ENCODE results near the gene CARD11. TPM values are rescaled to one million over a fixed set of nuclear protein-coding genes. Genes with fewer than 3 reads are reported as not detected.
A peak's percentile ranks its signal among the peaks of the same experiment; 100 is the strongest.

Gene CARD11
- total and polyA plus RNA-seq, 2 donors (not counting 1 experiment from before 2014, with no cell fraction given) = 129 to 135 TPM

DNA sequence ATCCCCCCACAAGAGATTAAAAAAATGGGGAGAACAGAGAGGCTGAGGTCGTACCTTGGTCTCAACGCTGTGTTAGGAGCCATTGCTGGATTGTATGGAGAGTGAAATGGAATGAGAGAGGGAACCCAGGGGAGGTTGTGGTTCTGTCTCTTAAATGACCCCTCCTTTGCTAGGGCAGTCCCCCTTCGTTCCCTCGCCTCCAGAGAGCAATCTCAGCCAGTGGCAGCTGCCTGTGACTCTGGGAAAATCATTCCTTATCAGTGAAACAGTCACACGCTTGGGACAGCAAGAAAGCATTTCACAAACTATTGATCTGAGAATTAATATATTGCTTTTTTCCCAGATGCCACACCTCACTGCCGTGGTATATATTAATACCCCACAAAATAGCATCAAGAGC is 12.0 kb upstream of the CARD11 start:
- TF ChIP-seq EZH2 (IDR thresholded peaks at IDR 0.05; ENCODE audit: borderline replicate concordance, insufficient read depth, low read depth, low read length, poor library complexity, severe bottlenecking) = no peak
- TF ChIP-seq, protein P1, sequence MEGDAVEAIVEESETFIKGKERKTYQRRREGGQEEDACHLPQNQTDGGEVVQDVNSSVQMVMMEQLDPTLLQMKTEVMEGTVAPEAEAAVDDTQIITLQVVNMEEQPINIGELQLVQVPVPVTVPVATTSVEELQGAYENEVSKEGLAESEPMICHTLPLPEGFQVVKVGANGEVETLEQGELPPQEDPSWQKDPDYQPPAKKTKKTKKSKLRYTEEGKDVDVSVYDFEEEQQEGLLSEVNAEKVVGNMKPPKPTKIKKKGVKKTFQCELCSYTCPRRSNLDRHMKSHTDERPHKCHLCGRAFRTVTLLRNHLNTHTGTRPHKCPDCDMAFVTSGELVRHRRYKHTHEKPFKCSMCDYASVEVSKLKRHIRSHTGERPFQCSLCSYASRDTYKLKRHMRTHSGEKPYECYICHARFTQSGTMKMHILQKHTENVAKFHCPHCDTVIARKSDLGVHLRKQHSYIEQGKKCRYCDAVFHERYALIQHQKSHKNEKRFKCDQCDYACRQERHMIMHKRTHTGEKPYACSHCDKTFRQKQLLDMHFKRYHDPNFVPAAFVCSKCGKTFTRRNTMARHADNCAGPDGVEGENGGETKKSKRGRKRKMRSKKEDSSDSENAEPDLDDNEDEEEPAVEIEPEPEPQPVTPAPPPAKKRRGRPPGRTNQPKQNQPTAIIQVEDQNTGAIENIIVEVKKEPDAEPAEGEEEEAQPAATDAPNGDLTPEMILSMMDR (IDR thresholded peaks at IDR 0.05) = no peak
- Histone ChIP-seq H4K20me1 (ENCODE audit: control insufficient read depth, insufficient read depth, low read length, poor library complexity, severe bottlenecking) (no peaks in the 10 kb centered on the region), H3K4me3 (ENCODE audit: control extremely low read depth in 1 of 5, extremely low read depth in 1 of 5, insufficient read depth in 1 of 5, low read depth in 2 of 5, low read length in 4 of 5) (no peak overlapping the region), H3K9ac (ENCODE audit: low read length) (no peak overlapping the region), H3K27me3 (replicated peaks in 1 of 4; ENCODE audit: control extremely low read depth in 1 of 4, control insufficient read depth in 3 of 4, insufficient read depth in 4 of 4, low read length in 3 of 4) (no peaks in the 10 kb centered on the region), H3K9me3 (ENCODE audit: control extremely low read depth in 1 of 3, control insufficient read depth in 2 of 3, insufficient read depth in 1 of 3, low read length in 2 of 3) (peaks cover 2 to 17% (median 4%) of the 10 kb centered on the region in 3 donors), H3K4me2 (replicated peaks; ENCODE audit: low read depth, low read length, poor library complexity, severe bottlenecking) (no peak overlapping the region), H3K79me2 (ENCODE audit: control insufficient read depth, insufficient read depth, low read length) (no peaks in the 10 kb centered on the region), H3K36me3 (replicated peaks in 1 of 2; ENCODE audit: control extremely low read depth in 1 of 2, control insufficient read depth in 1 of 2, extremely low read depth in 1 of 2, insufficient read depth in 2 of 2, low read length in 1 of 2) (no peaks in the 10 kb centered on the region), H3K4me1 (ENCODE audit: control insufficient read depth in 2 of 2, insufficient read depth in 2 of 2, low read length in 2 of 2) (no peaks in the 10 kb centered on the region), H2AFZ (ENCODE audit: insufficient read depth, low read depth, low read length, poor library complexity, severe bottlenecking) (no peak overlapping the region), H3K27ac (ENCODE audit: low read length in 2 of 2) (no peak overlapping the region)
- 100% methylated on average over 4 of the region's 6 CpGs for WGBS (ENCODE audit: insufficient coverage)
- no peaks in the 10 kb centered on the region for H3K4me1 Mint-ChIP-seq
- intact Hi-C loops (cut with micrococcal nuclease) = no loop called here
- H3K27me3 Mint-ChIP-seq = peaks cover 6% of the 10 kb centered on the region
- H3K9me3 Mint-ChIP-seq (ENCODE audit: insufficient read depth) = peaks cover 4% of the 10 kb centered on the region
- ATAC-seq (ENCODE audit: low read depth) = no peak
- DNase-seq = no peak
- no peak overlapping the region for H3K4me3 Mint-ChIP-seq
- no peak overlapping the region for H3K27ac Mint-ChIP-seq
- ChIA-PET CTCF (interaction anchor here (1.5 kb wide), 2 partner anchors 9 to 10 kb away, joined by 3 to 5 read pairs; no protein-coding TSS in a partner anchor), POLR2A (no interaction called here)

DNA sequence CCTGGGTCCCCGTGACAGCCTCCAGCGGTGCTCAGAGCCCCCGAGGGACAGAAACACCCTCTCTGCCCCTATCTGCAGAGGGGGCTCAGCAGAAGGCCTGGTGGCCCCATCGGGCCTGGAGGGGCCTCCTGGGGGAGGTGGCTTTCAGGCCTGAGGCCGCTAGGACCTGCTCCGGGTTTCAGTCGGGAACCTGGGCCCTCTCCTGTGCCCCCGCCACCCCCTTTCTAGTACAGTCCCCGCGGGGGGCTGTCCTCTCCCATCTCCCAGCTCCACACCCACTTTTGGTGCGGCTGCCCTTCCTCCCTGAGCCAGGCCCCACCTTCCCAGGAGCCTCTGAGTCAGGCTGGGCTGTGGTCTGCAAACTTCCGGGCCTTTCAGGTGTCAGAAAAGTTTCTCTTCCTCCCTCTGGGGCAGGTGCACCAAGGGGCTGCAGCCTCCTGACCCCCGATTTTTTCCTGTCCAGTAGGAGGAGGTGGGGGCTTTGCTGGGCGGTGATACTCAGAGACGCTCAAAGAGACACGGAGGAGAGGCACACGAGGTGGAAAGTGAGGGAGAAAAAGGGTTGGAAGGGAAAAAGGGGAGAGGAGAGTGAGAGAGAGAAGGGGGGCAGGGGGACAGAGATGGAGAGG is 692 bp downstream of the CARD11 start:
- H2AFZ ChIP-seq (ENCODE audit: insufficient read depth, low read depth, low read length, poor library complexity, severe bottlenecking) = peak overlapping the region; percentile 79
- peaks cover 48 to 56% of the 10 kb centered on the region in 2 donors for H3K4me1 ChIP-seq (ENCODE audit: control insufficient read depth in 2 of 2, insufficient read depth in 2 of 2, low read length in 2 of 2)
- H3K27me3 Mint-ChIP-seq = no peaks in the 10 kb centered on the region
- peak overlapping the region; percentile 94 for H3K27ac Mint-ChIP-seq
- H3K36me3 ChIP-seq (replicated peaks in 1 of 2; ENCODE audit: control extremely low read depth in 1 of 2, control insufficient read depth in 1 of 2, extremely low read depth in 1 of 2, insufficient read depth in 2 of 2, low read length in 1 of 2) = peaks cover 0 to 15% of the 10 kb centered on the region in 2 experiments
- H3K4me3 Mint-ChIP-seq = peak overlapping the region; percentile 96
- ChIA-PET POLR2A (interaction anchor here (0.7 to 1.2 kb wide), 2 partner anchors 50 to 83 kb away, joined by 3 to 8 read pairs; no protein-coding TSS in a partner anchor), CTCF (interaction anchor here (1.5 to 2.6 kb wide), 2 partner anchors 24 to 86 kb away, joined by 3 to 11 read pairs; no protein-coding TSS in a partner anchor)
- H3K4me2 ChIP-seq (replicated peaks; ENCODE audit: low read depth, low read length, poor library complexity, severe bottlenecking) = peak overlapping the region; percentile 90
- peak overlapping the region; percentile 30 to 90 (median 74) for H3K4me3 ChIP-seq (ENCODE audit: control extremely low read depth in 1 of 5, extremely low read depth in 1 of 5, insufficient read depth in 1 of 5, low read depth in 2 of 5, low read length in 4 of 5)
- DNase-seq (peak; percentile 82), ATAC-seq (ENCODE audit: low read depth) (peak; percentile 69)
- intact Hi-C loops (cut with micrococcal nuclease) = loop anchor here (1.0 to 5.0 kb wide), 6 partner anchors 26 to 259 kb away; partner anchors contain the start of genes GNA12 and SDK1
- peaks cover 0 to 5% (median 0%) of the 10 kb centered on the region in 3 donors for H3K9me3 ChIP-seq (ENCODE audit: control extremely low read depth in 1 of 3, control insufficient read depth in 2 of 3, insufficient read depth in 1 of 3, low read length in 2 of 3)
- TF ChIP-seq, protein P1 (IDR thresholded peaks at IDR 0.05) = no peak
- no peak for TF ChIP-seq EZH2 (IDR thresholded peaks at IDR 0.05; ENCODE audit: borderline replicate concordance, insufficient read depth, low read depth, low read length, poor library complexity, severe bottlenecking)
- peaks cover 55% of the 10 kb centered on the region for H3K4me1 Mint-ChIP-seq
- no peaks in the 10 kb centered on the region for H3K9me3 Mint-ChIP-seq (ENCODE audit: insufficient read depth)
- H3K9ac ChIP-seq (ENCODE audit: low read length) = peak overlapping the region; percentile 92
- H4K20me1 ChIP-seq (ENCODE audit: control insufficient read depth, insufficient read depth, low read length, poor library complexity, severe bottlenecking) = peaks cover 51% of the 10 kb centered on the region
- H3K79me2 ChIP-seq (ENCODE audit: control insufficient read depth, insufficient read depth, low read length) = peaks cover 58% of the 10 kb centered on the region
- no peaks in the 10 kb centered on the region for H3K27me3 ChIP-seq (replicated peaks in 1 of 4; ENCODE audit: control extremely low read depth in 1 of 4, control insufficient read depth in 3 of 4, insufficient read depth in 4 of 4, low read length in 3 of 4)
- WGBS (ENCODE audit: insufficient coverage) = 1% methylated on average over 12 of the region's 17 CpGs
- H3K27ac ChIP-seq (ENCODE audit: low read length in 2 of 2) = peak overlapping the region; percentile 72 to 94
